Rectal smooth muscle tissue (tissue), 1 donor: ENCODE data around the gene SIAH2.

Experiments
- H3K27ac ChIP-seq: one replicate; pipeline ENCODE4 v1.7.0; 2013; ENCODE audit warnings: low read depth, low read length, inconsistent platforms
- H3K27me3 ChIP-seq: one replicate; pipeline ENCODE4 v1.7.0; 2013; ENCODE audit warnings: low read length; ENCODE audit not compliant: control insufficient read depth, insufficient read depth
- H3K36me3 ChIP-seq: one replicate; pipeline ENCODE4 v1.7.0; 2013; ENCODE audit warnings: low read length; ENCODE audit not compliant: control insufficient read depth, insufficient read depth
- H3K4me1 ChIP-seq: one replicate; pipeline ENCODE4 v1.7.0; 2013; ENCODE audit warnings: low read length; ENCODE audit not compliant: control insufficient read depth, insufficient read depth
- H3K4me3 ChIP-seq: one replicate; pipeline ENCODE4 v1.7.0; 2013; ENCODE audit warnings: low read length
- H3K9ac ChIP-seq: one replicate; pipeline ENCODE4 v1.7.0; 2013; ENCODE audit warnings: low read length

The SIAH2 gene

GRCh38 chr3:150733936-150734794, 28.8 kb downstream of the SIAH2 start:
- no peaks in the 10 kb centered on the region for H3K4me1 ChIP-seq
- no peaks in the 10 kb centered on the region for H3K36me3 ChIP-seq
- H3K4me3 ChIP-seq: no peak overlapping the region
- H3K27me3 ChIP-seq: no peaks in the 10 kb centered on the region
- no peak overlapping the region for H3K27ac ChIP-seq
- H3K9ac ChIP-seq: no peak overlapping the region

- Histone ChIP-seq H3K4me1 (no peaks in the 10 kb centered on the region), H3K4me3 (no peak overlapping the region), H3K36me3 (no peaks in the 10 kb centered on the region), H3K9ac (no peak overlapping the region), H3K27me3 (no peaks in the 10 kb centered on the region), H3K27ac (no peak overlapping the region)
These were observed 29.5 kb downstream of the SIAH2 start for GRCh38 chr3:150733373-150733935.

GRCh38 chr3:150729682-150730360, 33.1 kb downstream of the SIAH2 start:
- Histone ChIP-seq H3K36me3 (no peaks in the 10 kb centered on the region), H3K27ac (no peak overlapping the region), H3K9ac (no peak overlapping the region), H3K27me3 (no peaks in the 10 kb centered on the region), H3K4me3 (no peak overlapping the region), H3K4me1 (no peaks in the 10 kb centered on the region)

- Histone ChIP-seq H3K9ac (no peak overlapping the region), H3K27me3 (no peaks in the 10 kb centered on the region), H3K4me3 (no peak overlapping the region), H3K36me3 (no peaks in the 10 kb centered on the region), H3K4me1 (no peaks in the 10 kb centered on the region), H3K27ac (no peak overlapping the region)
These were observed 35.1 kb downstream of the SIAH2 start for GRCh38 chr3:150727653-150728502.

- no peak overlapping the region for H3K9ac ChIP-seq
These were observed 37.4 kb downstream of the SIAH2 start for GRCh38 chr3:150725548-150725947.

GRCh38 chr3:150723946-150724345, 39.0 kb downstream of the SIAH2 start:
- no peak overlapping the region for H3K4me3 ChIP-seq
- no peaks in the 10 kb centered on the region for H3K4me1 ChIP-seq
- H3K27me3 ChIP-seq: no peaks in the 10 kb centered on the region
- H3K36me3 ChIP-seq: no peaks in the 10 kb centered on the region
- no peak overlapping the region for H3K9ac ChIP-seq
- H3K27ac ChIP-seq: no peak overlapping the region

More at GRCh38 chr3:150725548-150725947, 37.4 kb downstream of the SIAH2 start:
- H3K27ac ChIP-seq: no peak overlapping the region
- H3K4me3 ChIP-seq: no peak overlapping the region
- no peaks in the 10 kb centered on the region for H3K36me3 ChIP-seq
- no peaks in the 10 kb centered on the region for H3K27me3 ChIP-seq
- no peaks in the 10 kb centered on the region for H3K4me1 ChIP-seq

GRCh38 chr3:150722267-150722666, 40.7 kb downstream of the SIAH2 start:
- H3K27ac ChIP-seq: no peak overlapping the region
- no peak overlapping the region for H3K4me3 ChIP-seq
- no peak overlapping the region for H3K9ac ChIP-seq
- H3K27me3 ChIP-seq: no peaks in the 10 kb centered on the region
- H3K36me3 ChIP-seq: no peaks in the 10 kb centered on the region
- H3K4me1 ChIP-seq: no peaks in the 10 kb centered on the region

GRCh38 chr3:150721285-150722130, 41.5 kb downstream of the SIAH2 start:
- H3K36me3 ChIP-seq: no peaks in the 10 kb centered on the region
- no peak overlapping the region for H3K4me3 ChIP-seq
- H3K4me1 ChIP-seq: no peaks in the 10 kb centered on the region
- H3K27me3 ChIP-seq: no peaks in the 10 kb centered on the region
- no peak overlapping the region for H3K9ac ChIP-seq
- H3K27ac ChIP-seq: no peak overlapping the region

GRCh38 chr3:150720444-150720843, 42.5 kb downstream of the SIAH2 start:
- Histone ChIP-seq H3K27me3 (no peaks in the 10 kb centered on the region), H3K36me3 (no peaks in the 10 kb centered on the region), H3K4me3 (no peak overlapping the region), H3K4me1 (no peaks in the 10 kb centered on the region), H3K27ac (no peak overlapping the region), H3K9ac (no peak overlapping the region)

GRCh38 chr3:150710097-150710496, 52.9 kb downstream of the SIAH2 start:
- no peaks in the 10 kb centered on the region for H3K36me3 ChIP-seq
- no peak overlapping the region for H3K9ac ChIP-seq
- H3K4me3 ChIP-seq: no peak overlapping the region
- H3K4me1 ChIP-seq: no peaks in the 10 kb centered on the region
- no peak overlapping the region for H3K27ac ChIP-seq
- no peaks in the 10 kb centered on the region for H3K27me3 ChIP-seq

- no peaks in the 10 kb centered on the region for H3K4me1 ChIP-seq
- H3K27me3 ChIP-seq: no peaks in the 10 kb centered on the region
- no peaks in the 10 kb centered on the region for H3K36me3 ChIP-seq
- H3K9ac ChIP-seq: peak within 1 kb of the TSS; percentile 61
- peak within 1 kb of the TSS; percentile 86 for H3K4me3 ChIP-seq
- H3K27ac ChIP-seq: peak within 1 kb of the TSS; percentile 51
These were observed 59.1 kb downstream of the SIAH2 start, which contains the start of gene ERICH6 for GRCh38 chr3:150703756-150704344. TSS of gene ERICH6 (minus strand) at chr3:150703920. CDS start at chr3:150703898, 22 bp downstream.
